Activated T-helper 17 cell treated with anti-CD3 and anti-CD28 coated beads, Interleukin-2, amount 50 U/mL, for 72 hours (primary cell): Measurements from ENCODE around the gene RABGEF1. TPM values are rescaled to one million over a fixed set of nuclear protein-coding genes. Genes with fewer than 3 reads are reported as not detected.

ENCODE experiments used
- ATAC-seq: fragments of 150-1000 bp; cut with Tn5 transposase; replicated peaks from 2 replicates; pipeline ENCODE4 v1.10.0; 2021; ENCODE audit warnings: mild to moderate bottlenecking, moderate library complexity
- H3K27ac Mint-ChIP-seq: one replicate; pipeline ENCODE4 v1.8.0; 2022; ENCODE audit warnings: mixed read lengths
- H3K27me3 Mint-ChIP-seq: one replicate; pipeline ENCODE4 v1.8.0; 2022; ENCODE audit warnings: mixed read lengths
- H3K36me3 Mint-ChIP-seq: one replicate; pipeline ENCODE4 v1.8.0; 2022; ENCODE audit warnings: low read depth, mild to moderate bottlenecking, mixed read lengths
- H3K4me1 Mint-ChIP-seq: one replicate; pipeline ENCODE4 v1.8.0; 2022; ENCODE audit warnings: mixed read lengths
- H3K4me3 Mint-ChIP-seq: one replicate; pipeline ENCODE4 v1.8.0; 2022; ENCODE audit warnings: mild to moderate bottlenecking, mixed read lengths
- H3K9me3 Mint-ChIP-seq: one replicate; pipeline ENCODE4 v1.8.0; 2022; ENCODE audit warnings: mixed read lengths
- total RNA-seq, 2 donors: library from RNA; stranded (reverse); gene quantifications; one replicate each; pipeline ENCODE4 v1.2.3, GENCODE V29; 2022

The RABGEF1 gene
- total RNA-seq, 2 donors from 2014 or later = 24.5 to 37.4 TPM

DNA sequence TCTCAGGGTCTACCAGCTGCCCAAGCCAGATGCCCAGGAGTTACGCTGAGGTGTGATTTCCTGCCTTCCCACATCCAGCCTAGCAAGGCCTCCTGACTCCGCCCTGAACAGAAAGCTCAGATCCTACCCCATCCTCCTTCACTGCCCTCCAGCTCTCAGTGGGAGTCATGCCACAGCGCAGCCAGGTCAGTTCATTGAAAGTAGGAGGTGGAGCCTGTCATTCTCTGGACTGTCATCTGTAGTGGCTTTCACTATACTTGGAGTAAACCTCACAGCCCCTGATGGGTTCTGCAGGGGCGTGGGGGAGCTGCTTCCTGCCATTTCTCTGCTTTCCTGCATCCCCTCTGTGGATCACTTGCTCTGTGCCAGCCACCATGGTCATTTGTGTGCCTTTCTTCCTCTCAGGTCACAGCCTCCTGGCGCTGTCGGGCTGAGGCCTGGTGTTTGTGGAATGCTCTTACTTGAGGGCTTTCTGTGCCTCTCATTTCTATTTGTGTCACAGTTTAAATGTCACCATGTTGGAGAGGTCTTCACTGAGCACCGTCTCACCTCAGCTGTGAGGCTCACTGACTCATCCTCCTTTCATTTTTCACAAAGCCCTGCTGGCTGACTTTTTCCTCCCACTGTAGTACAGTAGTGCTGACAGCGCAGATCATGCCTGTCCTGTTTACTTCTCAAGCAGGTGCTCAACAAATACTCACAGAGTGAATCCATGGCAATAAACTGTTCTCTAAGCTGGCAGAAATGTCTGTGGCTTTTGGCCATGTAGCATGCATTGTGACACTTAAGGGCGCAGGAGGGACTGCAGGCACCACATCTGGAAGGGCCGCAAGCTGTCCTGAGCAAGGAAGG, 119.5 kb downstream of the RABGEF1 start:
- H3K4me1 Mint-ChIP-seq = peaks cover 13% of the 10 kb centered on the region
- H3K27me3 Mint-ChIP-seq = no peaks in the 10 kb centered on the region
- peak overlapping the region; percentile 96 for H3K27ac Mint-ChIP-seq
- ATAC-seq = peak; percentile 94
- H3K9me3 Mint-ChIP-seq = no peaks in the 10 kb centered on the region
- H3K36me3 Mint-ChIP-seq = peaks cover 20% of the 10 kb centered on the region
- peak overlapping the region; percentile 83 for H3K4me3 Mint-ChIP-seq

DNA sequence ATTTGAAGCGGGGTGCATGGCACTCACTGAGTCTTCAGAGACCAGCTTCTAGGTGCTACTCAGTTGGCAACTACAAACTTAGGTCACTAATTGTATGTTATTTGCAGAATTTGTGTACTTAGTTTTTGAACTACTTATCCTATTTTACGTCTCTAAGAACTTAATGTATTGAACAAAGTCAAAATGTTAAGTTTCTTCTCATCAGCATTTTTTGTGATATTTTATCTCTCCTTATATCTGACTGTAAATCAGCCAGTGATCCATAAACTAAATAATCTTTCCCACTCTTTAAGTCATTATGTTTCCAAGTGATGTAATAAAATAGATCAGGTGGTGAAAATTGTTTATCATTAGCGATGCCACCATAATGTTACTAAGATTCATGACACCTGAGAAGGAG, 120.2 kb downstream of the RABGEF1 start:
- ATAC-seq = no peak
- H3K27ac Mint-ChIP-seq = peak overlapping the region; percentile 96
- H3K4me3 Mint-ChIP-seq = peak overlapping the region; percentile 83
- H3K36me3 Mint-ChIP-seq = peaks cover 20% of the 10 kb centered on the region
- H3K4me1 Mint-ChIP-seq = peaks cover 13% of the 10 kb centered on the region
- no peaks in the 10 kb centered on the region for H3K27me3 Mint-ChIP-seq
- no peaks in the 10 kb centered on the region for H3K9me3 Mint-ChIP-seq

Other genes with a start within 250 kb of the RABGEF1 start
- gene KCTD7, start 111.9 kb upstream of the RABGEF1 start, total RNA-seq = 10 to 100 TPM; 14.7 to 15.5 TPM
- 10 to 100 TPM; 67.4 to 85.7 TPM for gene TMEM248, start 180.5 kb downstream of the RABGEF1 start, total RNA-seq